ENCODE results near the gene SLX4IP.

GRCh38 chr20:10468340-10468845 lies 33.3 kb downstream of the SLX4IP start:
- no peak for TF ChIP-seq CTCF (conservative IDR thresholded peaks at IDR 0.05 in 1 of 2, IDR thresholded peaks at IDR 0.05 in 1 of 2; ENCODE audit: low read depth in 1 of 2, low read length in 2 of 2)
- TF ChIP-seq EZH2 (IDR thresholded peaks at IDR 0.05; ENCODE audit: low read length, missing control alignments) = no peak
